ENCODE results near the gene FAIM. TPM values are rescaled to one million over a fixed set of nuclear protein-coding genes. Genes with fewer than 3 reads are reported as not detected.
"Not testable (repeated sequence)": the region's sequence is repeated elsewhere in the genome, so short reads cannot be mapped to it uniquely, and the experiment has no call there.

Gene FAIM, protein sequence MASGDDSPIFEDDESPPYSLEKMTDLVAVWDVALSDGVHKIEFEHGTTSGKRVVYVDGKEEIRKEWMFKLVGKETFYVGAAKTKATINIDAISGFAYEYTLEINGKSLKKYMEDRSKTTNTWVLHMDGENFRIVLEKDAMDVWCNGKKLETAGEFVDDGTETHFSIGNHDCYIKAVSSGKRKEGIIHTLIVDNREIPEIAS
- total RNA-seq: 1.7 TPM
- polyA plus RNA-seq: 1 to 10 TPM; 5.4 to 9.7 (median 8.5) TPM

DNA sequence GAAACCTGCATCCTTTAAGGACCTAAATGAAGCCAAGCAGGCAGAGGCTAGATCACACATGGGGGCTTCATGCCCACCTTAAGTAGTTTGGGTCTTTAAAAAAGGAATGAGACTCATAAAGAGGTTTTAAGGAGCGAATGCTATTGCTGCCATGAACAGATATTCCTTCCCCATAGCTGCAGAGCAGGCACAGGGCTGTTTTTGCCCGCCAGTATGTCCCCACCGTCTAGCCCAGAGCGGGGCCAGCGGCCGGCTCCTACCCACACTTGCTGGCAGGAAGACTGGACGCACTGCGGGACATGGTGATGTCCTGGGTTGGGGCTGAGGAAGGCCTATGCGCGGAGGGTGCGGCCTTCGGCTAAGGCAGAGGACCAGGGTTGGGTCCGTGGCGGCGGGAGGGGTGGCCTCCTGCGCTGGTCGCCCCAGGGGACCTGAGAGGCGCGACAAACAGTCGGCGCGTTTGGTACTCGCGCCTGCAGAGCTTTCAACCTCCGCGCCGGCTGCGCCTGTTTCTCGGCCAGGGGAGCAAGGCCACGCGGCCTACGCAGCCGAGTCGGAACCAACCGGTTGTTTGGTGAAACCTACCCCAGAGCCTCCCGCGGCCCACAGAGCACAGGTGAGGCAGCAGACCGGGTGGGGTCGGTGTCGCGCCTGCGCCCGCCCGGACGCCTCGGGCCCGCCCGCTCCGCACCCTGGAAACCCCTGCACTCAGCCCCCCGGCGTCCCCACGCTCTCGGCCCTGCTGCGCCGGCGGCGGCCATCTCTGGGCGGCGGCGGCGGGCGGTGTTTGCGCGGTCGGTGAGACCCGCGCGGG is at the start of gene FAIM:
FAIM (plus strand) TSS at position 450 of the 814 bp plus-strand sequence. CDS start 10,956 bp downstream, outside the sequence.
- peaks cover 14% of the 10 kb centered on the region for H3K4me1 ChIP-seq (ENCODE audit: control insufficient read depth, insufficient read depth, low read length, poor library complexity, severe bottlenecking)
- H3K4me3 ChIP-seq (ENCODE audit: low read depth, low read length): peak within 1 kb of the TSS; percentile 88
- peak within 1 kb of the TSS; percentile 70 for H3K27ac ChIP-seq (ENCODE audit: insufficient read depth, low read length, poor library complexity, severe bottlenecking)
- peaks cover 6% of the 10 kb centered on the region for H3K27me3 Mint-ChIP-seq
- H3K4me1 Mint-ChIP-seq: peaks cover 6 to 16% (median 11%) of the 10 kb centered on the region in 4 donors
- peak within 1 kb of the TSS; percentile 86 to 96 (median 92) for H3K4me3 Mint-ChIP-seq
- peak within 1 kb of the TSS; percentile 94 to 100 (median 96) for H3K27ac Mint-ChIP-seq
- no peaks in the 10 kb centered on the region for H3K9me3 ChIP-seq (ENCODE audit: control insufficient read depth in 2 of 2, low read length in 2 of 2)
- no peaks in the 10 kb centered on the region for H3K36me3 Mint-ChIP-seq
- DNase-seq (peak; percentile 50 to 78 (median 75)), ATAC-seq (ENCODE audit: low read depth in 2 of 2) (peak; percentile 74 to 78)
- no peaks in the 10 kb centered on the region for H3K36me3 ChIP-seq (ENCODE audit: control insufficient read depth, insufficient read depth, low read length)
- peaks cover 0 to 9% (median 0%) of the 10 kb centered on the region in 7 donors for H3K9me3 Mint-ChIP-seq
- no peaks in the 10 kb centered on the region for H3K27me3 ChIP-seq (ENCODE audit: control insufficient read depth, insufficient read depth, low read length)

DNA sequence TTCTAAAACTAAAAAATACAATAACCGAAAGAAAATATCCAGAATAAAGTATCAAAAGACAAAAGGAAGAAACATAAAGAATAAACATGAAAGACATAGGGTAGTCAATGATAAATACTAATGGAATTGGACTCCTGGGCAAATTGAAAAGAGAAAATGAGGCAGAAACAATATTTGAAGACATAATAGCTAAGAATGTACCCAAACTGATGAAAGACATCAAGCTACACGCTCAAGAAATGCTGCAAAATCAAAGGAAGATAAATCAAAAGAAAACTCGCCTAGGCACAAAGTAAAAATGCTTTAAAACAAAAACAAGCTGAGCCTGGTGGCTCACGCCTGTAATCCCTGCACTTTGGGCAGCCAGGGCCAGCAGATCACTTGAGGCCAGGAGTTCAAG is 49.4 kb upstream of the FAIM start:
- H3K9me3 ChIP-seq (ENCODE audit: control insufficient read depth in 2 of 2, low read length in 2 of 2): peaks cover 0 to 4% of the 10 kb centered on the region in 2 experiments
- H3K27me3 Mint-ChIP-seq: no peaks in the 10 kb centered on the region
- H3K9me3 Mint-ChIP-seq: peaks cover 0 to 31% (median 9%) of the 10 kb centered on the region in 7 donors
- no peak overlapping the region for H3K27ac ChIP-seq (ENCODE audit: insufficient read depth, low read length, poor library complexity, severe bottlenecking)
- no peaks in the 10 kb centered on the region for H3K36me3 ChIP-seq (ENCODE audit: control insufficient read depth, insufficient read depth, low read length)
- H3K27me3 ChIP-seq (ENCODE audit: control insufficient read depth, insufficient read depth, low read length): no peaks in the 10 kb centered on the region
- peaks cover 0 to 4% (median 0%) of the 10 kb centered on the region in 4 donors for H3K4me1 Mint-ChIP-seq
- no peaks in the 10 kb centered on the region for H3K4me1 ChIP-seq (ENCODE audit: control insufficient read depth, insufficient read depth, low read length, poor library complexity, severe bottlenecking)
- DNase-seq (no peak), ATAC-seq (ENCODE audit: low read depth in 2 of 2) (no peak)
- H3K4me3 ChIP-seq (ENCODE audit: low read depth, low read length): no peak overlapping the region
- H3K4me3 Mint-ChIP-seq: no peak overlapping the region
- H3K27ac Mint-ChIP-seq: no peak overlapping the region
- peaks cover 53% of the 10 kb centered on the region for H3K36me3 Mint-ChIP-seq

DNA sequence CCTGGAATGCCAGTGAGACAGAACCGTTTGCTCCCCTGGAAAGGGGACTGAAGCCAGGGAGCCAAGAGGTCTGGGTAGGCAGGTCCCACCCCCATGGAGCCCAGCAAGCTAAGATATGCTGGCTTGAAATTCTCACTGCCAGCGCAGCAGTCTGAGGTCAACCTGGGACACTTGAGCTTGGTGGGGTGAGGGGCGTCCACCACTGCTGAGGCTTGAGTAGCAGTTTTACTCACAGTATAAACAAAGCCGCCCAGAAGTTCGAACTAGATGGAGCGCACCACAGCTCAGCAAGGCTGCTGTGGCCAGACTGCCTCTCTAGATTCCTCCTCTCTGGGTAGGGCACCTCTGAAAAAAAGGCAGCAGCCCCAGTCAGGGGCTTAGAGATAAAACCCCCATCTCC is 48.1 kb upstream of the FAIM start:
- H3K27me3 Mint-ChIP-seq: no peaks in the 10 kb centered on the region
- no peaks in the 10 kb centered on the region for H3K36me3 ChIP-seq (ENCODE audit: control insufficient read depth, insufficient read depth, low read length)
- H3K27ac ChIP-seq (ENCODE audit: insufficient read depth, low read length, poor library complexity, severe bottlenecking): no peak overlapping the region
- no peak overlapping the region for H3K4me3 Mint-ChIP-seq
- H3K27ac Mint-ChIP-seq: no peak overlapping the region
- peaks cover 0 to 4% (median under 1%) of the 10 kb centered on the region in 4 donors for H3K4me1 Mint-ChIP-seq
- ATAC-seq (ENCODE audit: low read depth in 2 of 2) (no peak), DNase-seq (no peak)
- H3K27me3 ChIP-seq (ENCODE audit: control insufficient read depth, insufficient read depth, low read length): no peaks in the 10 kb centered on the region
- no peaks in the 10 kb centered on the region for H3K4me1 ChIP-seq (ENCODE audit: control insufficient read depth, insufficient read depth, low read length, poor library complexity, severe bottlenecking)
- H3K36me3 Mint-ChIP-seq: peaks cover 60% of the 10 kb centered on the region
- H3K9me3 Mint-ChIP-seq: peaks cover 0 to 27% (median 8%) of the 10 kb centered on the region in 7 donors
- peaks cover 0 to 4% of the 10 kb centered on the region in 2 experiments for H3K9me3 ChIP-seq (ENCODE audit: control insufficient read depth in 2 of 2, low read length in 2 of 2)
- no peak overlapping the region for H3K4me3 ChIP-seq (ENCODE audit: low read depth, low read length)

DNA sequence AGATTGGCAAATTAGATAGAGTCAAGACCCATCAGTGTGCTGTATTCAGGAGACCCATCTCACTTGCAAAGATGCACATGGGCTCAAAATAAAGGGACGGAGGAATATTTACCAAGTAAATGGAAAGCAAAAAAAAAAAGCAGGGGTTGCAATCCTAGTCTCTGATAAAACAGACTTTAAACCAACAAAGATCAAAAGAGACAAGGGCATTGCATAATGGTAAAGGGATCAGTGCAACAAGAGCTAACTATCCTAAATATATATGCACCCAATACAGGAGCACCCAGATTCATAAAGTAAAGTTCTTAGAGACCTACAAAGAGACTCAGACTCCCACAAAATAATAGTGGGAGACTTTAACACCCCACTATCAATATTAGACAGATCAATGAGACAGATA is 45.7 kb upstream of the FAIM start:
- not testable (repeated sequence) for H3K4me3 ChIP-seq (ENCODE audit: low read depth, low read length); H3K27ac Mint-ChIP-seq; H3K27me3 ChIP-seq (ENCODE audit: control insufficient read depth, insufficient read depth, low read length); H3K9me3 ChIP-seq (ENCODE audit: control insufficient read depth in 2 of 2, low read length in 2 of 2); H3K4me1 Mint-ChIP-seq; ATAC-seq (ENCODE audit: low read depth in 2 of 2); H3K27ac ChIP-seq (ENCODE audit: insufficient read depth, low read length, poor library complexity, severe bottlenecking); H3K27me3 Mint-ChIP-seq; H3K4me3 Mint-ChIP-seq; H3K36me3 ChIP-seq (ENCODE audit: control insufficient read depth, insufficient read depth, low read length); H3K4me1 ChIP-seq (ENCODE audit: control insufficient read depth, insufficient read depth, low read length, poor library complexity, severe bottlenecking); DNase-seq
- Mint-ChIP-seq H3K36me3 (peaks cover 56% of the 10 kb centered on the region), H3K9me3 (peaks cover 0 to 19% (median 4%) of the 10 kb centered on the region in 7 donors)

DNA sequence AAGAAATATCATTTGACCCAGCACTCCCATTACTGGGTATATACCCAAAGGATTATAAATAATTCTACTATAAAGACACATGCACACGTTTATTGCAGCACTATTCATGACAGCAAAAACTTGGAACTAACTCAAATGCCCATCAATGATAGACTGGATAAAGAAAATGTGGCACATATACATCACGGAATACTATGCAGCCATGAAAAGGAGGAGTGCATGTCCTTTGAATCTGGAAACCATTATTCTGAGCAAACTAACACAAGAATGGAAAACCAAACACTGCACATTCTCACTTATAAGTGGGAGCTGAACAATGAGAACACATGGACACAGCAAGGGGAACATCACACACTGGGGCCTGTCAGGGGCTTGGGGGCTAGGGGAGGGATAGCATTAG is 42.3 kb upstream of the FAIM start:
- not testable (repeated sequence) for H3K9me3 ChIP-seq (ENCODE audit: control insufficient read depth in 2 of 2, low read length in 2 of 2); H3K4me1 Mint-ChIP-seq; H3K27ac Mint-ChIP-seq; H3K27me3 Mint-ChIP-seq; H3K4me1 ChIP-seq (ENCODE audit: control insufficient read depth, insufficient read depth, low read length, poor library complexity, severe bottlenecking); H3K9me3 Mint-ChIP-seq; H3K27me3 ChIP-seq (ENCODE audit: control insufficient read depth, insufficient read depth, low read length); ATAC-seq (ENCODE audit: low read depth in 2 of 2); H3K27ac ChIP-seq (ENCODE audit: insufficient read depth, low read length, poor library complexity, severe bottlenecking); H3K4me3 ChIP-seq (ENCODE audit: low read depth, low read length); H3K4me3 Mint-ChIP-seq; DNase-seq; H3K36me3 ChIP-seq (ENCODE audit: control insufficient read depth, insufficient read depth, low read length)
- H3K36me3 Mint-ChIP-seq: peaks cover 45% of the 10 kb centered on the region

DNA sequence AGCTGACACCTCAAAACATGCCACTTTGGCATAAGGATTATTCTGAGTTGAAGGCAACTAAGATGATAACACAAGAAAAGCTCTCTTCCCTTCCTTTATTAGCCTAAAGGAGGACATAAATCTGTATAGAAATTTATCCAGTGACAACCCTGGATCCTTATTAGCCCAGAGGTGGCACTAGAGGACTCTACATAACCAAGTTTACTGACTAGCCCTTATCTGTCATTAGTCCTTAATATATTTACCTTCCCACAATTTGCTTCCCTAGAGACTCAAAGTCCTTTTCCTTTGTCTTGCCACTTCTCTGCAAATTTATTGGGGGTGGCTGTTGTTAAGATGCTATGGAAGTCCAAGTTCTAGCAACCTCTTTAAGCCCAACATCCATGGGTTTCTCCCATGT is 41.2 kb upstream of the FAIM start:
- no peak for DNase-seq
- Histone ChIP-seq H3K4me3 (ENCODE audit: low read depth, low read length) (no peak overlapping the region), H3K36me3 (ENCODE audit: control insufficient read depth, insufficient read depth, low read length) (no peaks in the 10 kb centered on the region), H3K9me3 (ENCODE audit: control insufficient read depth in 2 of 2, low read length in 2 of 2) (peaks cover 0 to 1% of the 10 kb centered on the region in 2 experiments), H3K27ac (ENCODE audit: insufficient read depth, low read length, poor library complexity, severe bottlenecking) (no peak overlapping the region), H3K27me3 (ENCODE audit: control insufficient read depth, insufficient read depth, low read length) (no peaks in the 10 kb centered on the region), H3K4me1 (ENCODE audit: control insufficient read depth, insufficient read depth, low read length, poor library complexity, severe bottlenecking) (no peaks in the 10 kb centered on the region)
- no peak overlapping the region for H3K27ac Mint-ChIP-seq
- H3K4me1 Mint-ChIP-seq: peaks cover 5 to 15% (median 10%) of the 10 kb centered on the region in 4 donors
- H3K27me3 Mint-ChIP-seq: peaks cover 3% of the 10 kb centered on the region
- peaks cover 0 to 5% (median 0%) of the 10 kb centered on the region in 7 donors for H3K9me3 Mint-ChIP-seq
- no peak overlapping the region for H3K4me3 Mint-ChIP-seq
- peaks cover 37% of the 10 kb centered on the region for H3K36me3 Mint-ChIP-seq
- no peak for ATAC-seq (ENCODE audit: low read depth in 2 of 2)

DNA sequence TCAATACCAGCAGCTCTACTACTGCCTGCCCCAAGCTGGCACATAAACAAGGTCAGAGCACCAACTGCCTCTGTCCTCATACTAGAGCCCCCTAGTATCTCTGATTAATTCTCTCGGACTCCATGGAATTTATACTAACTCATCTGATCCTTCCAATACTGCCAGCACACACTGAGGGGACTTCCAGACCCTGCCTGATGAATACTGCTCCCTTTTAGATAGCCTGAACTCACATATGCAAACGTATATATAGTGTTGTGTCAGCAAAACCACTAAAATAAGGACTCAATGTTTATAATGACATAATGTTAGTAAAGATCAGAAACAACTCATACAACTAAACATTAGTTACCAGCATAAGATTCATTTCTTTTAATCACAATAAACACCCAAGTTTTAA is 39.5 kb upstream of the FAIM start:
- H3K27me3 ChIP-seq (ENCODE audit: control insufficient read depth, insufficient read depth, low read length): no peaks in the 10 kb centered on the region
- no peaks in the 10 kb centered on the region for H3K36me3 ChIP-seq (ENCODE audit: control insufficient read depth, insufficient read depth, low read length)
- peaks cover 36% of the 10 kb centered on the region for H3K36me3 Mint-ChIP-seq
- peaks cover 6 to 29% (median 10%) of the 10 kb centered on the region in 4 donors for H3K4me1 Mint-ChIP-seq
- H3K4me3 Mint-ChIP-seq: no peak overlapping the region
- no peak overlapping the region for H3K27ac ChIP-seq (ENCODE audit: insufficient read depth, low read length, poor library complexity, severe bottlenecking)
- no peak overlapping the region for H3K4me3 ChIP-seq (ENCODE audit: low read depth, low read length)
- no peak overlapping the region for H3K27ac Mint-ChIP-seq
- DNase-seq (no peak), ATAC-seq (ENCODE audit: low read depth in 2 of 2) (no peak)
- H3K9me3 ChIP-seq (ENCODE audit: control insufficient read depth in 2 of 2, low read length in 2 of 2): peaks cover 0 to 1% of the 10 kb centered on the region in 2 experiments
- H3K27me3 Mint-ChIP-seq: peaks cover 7% of the 10 kb centered on the region
- peaks cover 0 to 11% (median 3%) of the 10 kb centered on the region in 7 donors for H3K9me3 Mint-ChIP-seq
- no peaks in the 10 kb centered on the region for H3K4me1 ChIP-seq (ENCODE audit: control insufficient read depth, insufficient read depth, low read length, poor library complexity, severe bottlenecking)
